Activated B cell treated with CpG ODN at 0.5 μM for 24 hours (primary cell): ENCODE measurements around the gene BPIFB3. TPM values are rescaled to one million over a fixed set of nuclear protein-coding genes. Genes with fewer than 3 reads are reported as not detected.
"Not testable (repeated sequence)": the region's sequence is repeated elsewhere in the genome, so short reads cannot be mapped to it uniquely, and the experiment has no call there.

Source experiments
- ATAC-seq: fragments of 200-7000 bp; cut with Tn5 transposase; one replicate; pipeline ENCODE4 v1.10.0; 2021; ENCODE audit warnings: low read depth, mild to moderate bottlenecking, moderate library complexity
- CTCF ChIA-PET: fragments of 350-600 bp; sonication (Branson Sonifier 250); formaldehyde crosslinking; loops from one replicate; lab custom pipeline; 2021; ENCODE audit warnings: antibody characterized with exemption; lab: Charles Lee
- POLR2A ChIA-PET: fragments of 350-600 bp; sonication (Branson Sonifier 250); formaldehyde crosslinking; loops from one replicate; lab custom pipeline; 2021; ENCODE audit warnings: antibody characterized with exemption; lab: Charles Lee
- DNase-seq: peaks from one replicate; pipeline ENCODE4 v3.0.0; 2022
- H3K27ac Mint-ChIP-seq: one replicate; pipeline ENCODE4 v1.8.0; 2020; ENCODE audit warnings: mixed read lengths
- H3K27me3 Mint-ChIP-seq: one replicate; pipeline ENCODE4 v1.8.0; 2021; ENCODE audit warnings: mixed read lengths
- H3K36me3 Mint-ChIP-seq: one replicate; pipeline ENCODE4 v1.8.0; 2021; ENCODE audit warnings: low read depth, mixed read lengths
- H3K4me1 Mint-ChIP-seq: one replicate; pipeline ENCODE4 v1.8.0; 2021; ENCODE audit warnings: mixed read lengths
- H3K4me3 Mint-ChIP-seq: one replicate; pipeline ENCODE4 v1.8.0; 2020; ENCODE audit warnings: mild to moderate bottlenecking, mixed read lengths
- H3K9me3 Mint-ChIP-seq: one replicate; pipeline ENCODE4 v1.8.0; 2020; ENCODE audit warnings: mixed read lengths
- CTCF ChIP-seq: fragments of 200-600 bp; IDR thresholded peaks from one replicate; pipeline ENCODE4 v1.8.0; 2022; ENCODE audit warnings: antibody characterized with exemption, mild to moderate bottlenecking
- intact Hi-C: fragments of 100-400 bp; cut with micrococcal nuclease; formaldehyde crosslinking; loops from one replicate; pipeline ENCODE4 v1.15.1; 2024
- total RNA-seq: library from RNA; stranded (reverse); gene quantifications from 2 replicates; pipeline ENCODE4 v1.2.3, GENCODE V29; 2022

Gene BPIFB3
- total RNA-seq, 1 donor from 2014 or later, result not detected

DNA sequence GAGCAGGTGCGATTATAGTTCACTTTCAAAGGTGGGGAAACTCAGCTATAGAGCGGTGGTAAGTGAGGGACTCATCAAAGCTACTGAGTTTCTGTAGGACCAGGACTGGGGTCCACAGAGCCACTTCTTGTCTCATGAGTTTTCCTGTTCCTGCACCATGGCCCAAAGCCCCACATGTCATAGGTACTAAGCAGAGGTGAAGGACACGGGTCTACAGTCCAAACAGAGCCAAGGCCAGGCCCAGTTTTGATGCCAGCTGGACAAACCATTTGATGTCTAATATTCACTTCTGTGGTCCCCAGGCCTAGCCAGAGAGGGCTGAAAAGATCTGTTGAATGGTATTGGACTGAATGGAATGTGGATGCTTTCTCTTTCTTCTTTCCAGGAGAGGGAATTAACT lies 11.3 kb upstream of the BPIFB3 start:
- Mint-ChIP-seq H3K27ac (no peak overlapping the region), H3K9me3 (peaks cover 6% of the 10 kb centered on the region), H3K27me3 (no peaks in the 10 kb centered on the region), H3K4me1 (no peaks in the 10 kb centered on the region), H3K36me3 (peaks cover 2% of the 10 kb centered on the region), H3K4me3 (no peak overlapping the region)
- intact Hi-C loops, result no loop called here
- ChIA-PET POLR2A (no interaction called here), CTCF (no interaction called here)
- no peak for DNase-seq
- no peak for TF ChIP-seq CTCF
- ATAC-seq, result no peak

- no peak for TF ChIP-seq CTCF
- intact Hi-C loops, result no loop called here
- DNase-seq (no peak), ATAC-seq (no peak)
- Mint-ChIP-seq H3K9me3 (peaks cover 6% of the 10 kb centered on the region), H3K27me3 (no peaks in the 10 kb centered on the region), H3K36me3 (peaks cover 2% of the 10 kb centered on the region), H3K4me3 (no peak overlapping the region), H3K27ac (no peak overlapping the region), H3K4me1 (no peaks in the 10 kb centered on the region)
- ChIA-PET POLR2A (no interaction called here), CTCF (no interaction called here)
Measured at GRCh38 chr20:33042983-33043730, 10.5 kb upstream of the BPIFB3 start.

DNA sequence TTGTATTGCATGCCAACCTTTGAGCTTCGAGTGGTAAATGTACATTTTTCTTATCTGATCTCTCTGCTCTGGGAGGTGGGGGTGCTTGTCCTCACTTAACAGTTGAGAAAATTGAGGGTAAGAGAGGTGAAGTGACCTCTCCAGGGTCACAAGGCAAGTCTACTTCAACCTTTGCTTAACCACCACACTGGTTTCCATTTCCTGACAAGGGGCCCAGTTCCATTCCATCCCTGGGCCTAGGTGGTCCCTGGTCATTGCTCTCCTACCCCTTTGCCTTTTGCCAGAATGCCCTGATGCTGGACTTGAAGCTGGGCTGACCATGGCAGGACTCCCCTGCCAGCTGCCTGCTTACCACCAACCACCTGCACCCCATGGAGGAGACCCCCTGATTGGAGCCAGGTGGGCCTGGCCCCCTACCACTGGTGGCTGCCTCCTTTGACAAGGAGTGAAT lies 9.9 kb upstream of the BPIFB3 start:
- TF ChIP-seq CTCF, result no peak
- H3K27me3 Mint-ChIP-seq, result no peaks in the 10 kb centered on the region
- peaks cover 6% of the 10 kb centered on the region for H3K9me3 Mint-ChIP-seq
- no peak for DNase-seq
- POLR2A ChIA-PET, result no interaction called here
- no peak overlapping the region for H3K4me3 Mint-ChIP-seq
- peaks cover 2% of the 10 kb centered on the region for H3K36me3 Mint-ChIP-seq
- CTCF ChIA-PET, result no interaction called here
- H3K27ac Mint-ChIP-seq, result no peak overlapping the region
- no peak for ATAC-seq
- no peaks in the 10 kb centered on the region for H3K4me1 Mint-ChIP-seq
- intact Hi-C loops, result no loop called here

DNA sequence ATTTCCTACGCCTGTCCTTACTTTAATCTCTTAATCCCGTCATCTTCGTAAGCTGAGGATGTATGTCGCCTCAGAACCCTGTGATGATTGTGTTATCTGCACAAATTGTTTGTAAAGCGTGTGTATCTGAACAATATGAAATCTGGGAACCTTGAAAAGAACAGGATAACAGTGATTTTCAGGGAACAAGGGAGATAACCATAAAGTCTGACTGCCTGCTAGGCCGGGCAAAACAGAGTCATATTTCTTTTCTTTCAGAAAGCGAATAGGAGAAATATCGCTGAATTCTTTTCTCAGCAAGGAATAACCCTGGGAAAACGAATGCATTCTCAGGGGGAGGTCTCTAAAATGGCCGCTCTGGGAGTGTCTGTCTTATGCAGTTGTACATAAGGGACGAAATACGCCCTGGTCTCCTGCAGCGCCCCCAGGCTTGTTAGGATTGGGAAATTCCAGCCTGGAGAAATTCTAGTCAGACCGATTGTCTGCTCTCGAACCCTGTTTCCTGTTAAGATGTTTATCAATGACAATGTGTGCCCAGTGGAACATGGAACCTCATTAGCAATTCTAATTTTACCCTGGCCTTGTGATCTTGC lies 8.5 kb upstream of the BPIFB3 start:
- CTCF ChIA-PET, H3K9me3 Mint-ChIP-seq, ATAC-seq, POLR2A ChIA-PET, H3K4me3 Mint-ChIP-seq, intact Hi-C loops, DNase-seq, H3K36me3 Mint-ChIP-seq, H3K4me1 Mint-ChIP-seq, H3K27ac Mint-ChIP-seq, H3K27me3 Mint-ChIP-seq: not testable (repeated sequence)

DNA sequence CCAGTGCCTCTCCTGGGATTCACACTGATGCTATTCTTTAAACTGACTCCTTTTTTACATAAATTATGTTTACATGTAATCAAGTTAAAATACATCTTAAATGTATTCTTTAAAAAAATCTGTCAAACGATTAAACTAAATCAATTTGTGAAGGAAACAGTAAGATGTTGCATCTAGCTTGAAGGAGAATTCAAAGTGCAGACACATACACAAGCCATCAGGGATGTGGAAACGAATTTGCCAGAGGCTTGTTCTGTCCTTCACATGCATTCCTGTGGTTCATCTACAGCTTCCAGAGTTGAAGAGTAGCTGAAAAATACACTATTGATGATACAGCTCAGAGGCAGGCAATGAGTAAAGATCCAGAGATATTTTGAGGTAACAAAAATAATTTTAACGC lies 7.3 kb upstream of the BPIFB3 start:
- ATAC-seq, result no peak
- Mint-ChIP-seq H3K27ac (no peak overlapping the region), H3K9me3 (peaks cover 6% of the 10 kb centered on the region), H3K36me3 (peaks cover 2% of the 10 kb centered on the region), H3K4me3 (no peak overlapping the region), H3K4me1 (no peaks in the 10 kb centered on the region), H3K27me3 (no peaks in the 10 kb centered on the region)
- POLR2A ChIA-PET, result no interaction called here
- intact Hi-C loops, result no loop called here
- CTCF ChIA-PET, result no interaction called here
- TF ChIP-seq CTCF, result no peak
- DNase-seq, result no peak
